Lower leg skin (tissue), 4 donors: ENCODE measurements around the gene RAB7A. TPM values are rescaled to one million over a fixed set of nuclear protein-coding genes. Genes with fewer than 3 reads are reported as not detected.
"Not testable (repeated sequence)": the region's sequence is repeated elsewhere in the genome, so short reads cannot be mapped to it uniquely, and the experiment has no call there.

Experiments
- DNase-seq, 2 donors: peaks; one replicate each; pipeline ENCODE4 v3.0.0-alpha.2; 2019; ENCODE audit warnings: low spot score in 2 of 2
- H3K4me3 ChIP-seq: fragments of 200-600 bp; sonication (generic); 2 replicates; pipeline ENCODE4 v1.5.1; 2017; ENCODE audit warnings: mild to moderate bottlenecking, low read depth; ENCODE audit not compliant: poor library complexity, severe bottlenecking
- CTCF ChIP-seq, 3 donors: fragments of 450-650 bp; IDR thresholded peaks; one replicate each; pipeline ENCODE4 v1.5.1; 2016; ENCODE audit warnings: antibody characterized with exemption in 3 of 3, mild to moderate bottlenecking in 3 of 3, moderate library complexity in 2 of 3
- POLR2A ChIP-seq, 2 donors: fragments of 450-650 bp; IDR thresholded peaks; one replicate each; pipeline ENCODE4 v1.6.1; 2016 to 2017; ENCODE audit warnings: antibody characterized with exemption in 2 of 2, mild to moderate bottlenecking in 1 of 2, moderate library complexity in 1 of 2
- WGBS, 2 donors: methylation state at CpG; one replicate each; pipeline ENCODE4 v1.1.5; 2018; 5-methylcytosine and 5-hydroxymethylcytosine counted together
- intact Hi-C: fragments of 100-400 bp; cut with DNase I; formaldehyde crosslinking; loops from one replicate; pipeline ENCODE4 v1.15.0; 2023; ENCODE audit warnings: low total_unique reads
- total RNA-seq, 4 donors: library from RNA; depleted of rRNA; stranded (reverse); fragments of >200 nt; gene quantifications; one replicate each; pipeline ENCODE4 v1.1.0, GENCODE V29; 2016

Gene RAB7A
- total RNA-seq, 4 donors from 2014 or later, result 82.0 to 127 (median 114) TPM

GRCh38 chr3:128823631-128824030, 97.6 kb downstream of the RAB7A start:
- no peak for TF ChIP-seq CTCF (IDR thresholded peaks at IDR 0.05)
- 51 to 53% methylated on average over 3 of the region's 3 CpGs for WGBS, 2 donors
- no peak for DNase-seq
- no peak overlapping the region for H3K4me3 ChIP-seq
- intact Hi-C loops, result no loop called here

- intact Hi-C loops, result no loop called here
- no peak for DNase-seq
- 79 to 88% methylated on average over 10 of the region's 10 CpGs for WGBS, 2 donors
- TF ChIP-seq CTCF (IDR thresholded peaks at IDR 0.05), result no peak
- no peak for TF ChIP-seq POLR2A (IDR thresholded peaks at IDR 0.05)
- H3K4me3 ChIP-seq, result no peak overlapping the region
These were observed 98.3 kb downstream of the RAB7A start for GRCh38 chr3:128824132-128824850.

- 72 to 79% methylated on average over 4 of the region's 4 CpGs for WGBS, 2 donors
- intact Hi-C loops, result no loop called here
- no peak overlapping the region for H3K4me3 ChIP-seq
- no peak for TF ChIP-seq POLR2A (IDR thresholded peaks at IDR 0.05)
- TF ChIP-seq CTCF (IDR thresholded peaks at IDR 0.05), result no peak
- no peak for DNase-seq
These were observed 99.2 kb downstream of the RAB7A start for GRCh38 chr3:128825117-128825725.

- 91 to 92% methylated on average over 9 of the region's 9 CpGs for WGBS, 2 donors
- intact Hi-C loops, DNase-seq, H3K4me3 ChIP-seq: not testable (repeated sequence)
These were observed 103.1 kb downstream of the RAB7A start for GRCh38 chr3:128829087-128829486.

GRCh38 chr3:128829925-128830625, 104.1 kb downstream of the RAB7A start:
- H3K4me3 ChIP-seq, intact Hi-C loops, DNase-seq: not testable (repeated sequence)
- 87% methylated on average over 7 of the region's 7 CpGs for WGBS, 2 donors

- intact Hi-C loops, DNase-seq, H3K4me3 ChIP-seq: not testable (repeated sequence)
- 86 to 89% methylated on average over 5 of the region's 5 CpGs for WGBS, 2 donors
These were observed 104.8 kb downstream of the RAB7A start for GRCh38 chr3:128830762-128831161.

GRCh38 chr3:128832979-128833378, 107.0 kb downstream of the RAB7A start:
- DNase-seq, intact Hi-C loops, H3K4me3 ChIP-seq: not testable (repeated sequence)
- 83 to 85% methylated on average over 5 of the region's 5 CpGs for WGBS, 2 donors
